Head of caudate nucleus (tissue), 42 donors: ENCODE data around the gene RAB6C.
"Not testable (repeated sequence)": the region's sequence is repeated elsewhere in the genome, so short reads cannot be mapped to it uniquely, and the experiment has no call there.

Source experiments
- DNase-seq, 42 donors: peaks; one replicate each; pipeline versions ENCODE4 v3.0.0 to v3.0.0-alpha.2; 2020 to 2021; ENCODE audit warnings: mixed read lengths in 7 of 42
- intact Hi-C: fragments of 100-400 bp; cut with DNase I; formaldehyde crosslinking; loops from one replicate; pipeline ENCODE4 v1.15.0; 2022

RAB6C gene

DNA sequence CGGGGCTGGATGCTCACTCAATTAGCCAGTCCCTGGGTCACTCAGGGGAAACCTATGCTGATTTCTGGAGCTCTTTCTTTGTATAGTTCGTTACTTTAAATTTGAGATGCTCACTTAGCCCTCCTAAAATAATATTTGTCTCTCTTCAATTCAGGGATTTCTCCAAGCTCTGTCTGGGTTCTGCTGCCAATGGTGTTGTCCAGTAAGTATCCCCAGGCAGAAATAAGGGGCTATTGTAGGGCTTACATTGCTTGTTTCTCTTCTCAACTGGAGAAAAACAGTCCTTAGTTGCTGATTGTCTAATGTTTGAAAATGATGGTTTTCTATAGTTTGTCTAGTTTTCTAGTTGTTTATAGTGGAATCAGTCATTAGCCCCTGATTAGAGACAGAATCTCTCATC is 5.0 kb downstream of the RAB6C start:
- intact Hi-C loops: no loop called here
- peak in 2 of 42 donors; percentile 30 to 40 for DNase-seq

GRCh38 chr2:129992415-129993006 is 13.0 kb downstream of the RAB6C start:
- intact Hi-C loops: not testable (repeated sequence)
- peak in 28 of 42 donors; percentile 9 to 67 (median 40) for DNase-seq

DNA sequence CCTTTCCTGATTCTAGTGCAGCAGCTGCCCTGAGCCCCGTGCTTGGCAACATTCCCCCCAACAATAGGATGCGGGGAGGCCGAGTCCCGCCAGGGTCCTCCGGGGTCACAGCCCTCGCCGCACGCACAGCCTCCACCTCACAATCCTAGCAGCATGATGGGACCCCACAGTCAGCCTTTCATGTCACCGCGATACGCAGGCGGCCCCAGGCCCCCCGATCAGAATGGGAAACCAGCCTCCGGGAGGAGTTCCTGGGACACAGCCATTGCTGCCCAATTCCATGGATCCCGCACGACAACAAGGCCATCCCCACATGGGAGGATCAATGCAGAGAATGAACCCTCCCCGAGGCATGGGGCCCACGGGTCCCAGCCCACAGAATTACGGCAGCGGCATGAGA is 13.7 kb downstream of the RAB6C start:
- intact Hi-C loops: not testable (repeated sequence)
- peak in 1 of 42 donors; percentile 26 for DNase-seq

DNA sequence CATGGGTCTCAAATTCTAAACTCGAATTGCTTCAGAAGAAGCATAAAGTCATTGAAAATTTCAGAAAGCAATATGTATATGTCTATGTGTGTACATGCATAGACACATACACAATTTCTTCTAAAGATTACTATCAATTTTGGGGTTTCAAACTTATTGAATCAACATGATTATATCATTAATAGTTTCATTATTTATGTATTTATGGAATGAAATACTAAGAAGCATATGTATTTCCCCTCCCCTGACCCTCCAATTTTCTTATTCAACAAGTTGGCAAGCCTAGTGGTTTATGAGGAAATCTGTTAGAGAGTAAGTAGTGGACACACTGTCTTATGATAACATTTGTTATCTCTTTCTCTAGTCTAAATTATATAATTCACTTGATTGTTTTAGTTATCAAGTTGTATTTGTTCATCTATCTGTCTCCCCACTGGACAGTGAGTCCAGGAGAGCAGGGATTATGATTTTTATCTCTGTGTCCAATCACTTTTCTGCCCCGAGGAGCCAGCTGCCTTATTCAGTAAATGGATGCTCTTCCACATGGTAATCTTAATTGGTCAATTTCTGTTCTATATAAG is 17.3 kb downstream of the RAB6C start:
- DNase-seq, intact Hi-C loops: not testable (repeated sequence)

DNA sequence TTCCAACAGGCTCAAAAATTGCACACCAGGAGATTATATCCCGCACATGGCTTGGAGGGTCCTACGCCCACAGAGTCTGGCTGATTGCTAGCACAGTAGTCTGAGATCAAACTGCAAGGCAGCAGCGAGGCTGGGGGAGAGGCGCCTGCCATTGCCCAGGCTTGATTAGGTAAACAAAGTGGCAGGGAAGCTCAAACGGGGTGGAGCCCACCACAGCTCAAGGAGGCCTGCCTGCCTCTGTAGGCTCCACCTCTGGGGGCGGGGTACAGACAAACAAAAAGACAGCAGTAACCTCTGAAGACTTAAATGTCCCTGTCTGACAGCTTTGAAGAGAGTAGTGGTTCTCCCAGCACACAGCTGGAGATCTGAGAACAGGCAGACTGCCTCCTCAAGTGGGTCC is 19.3 kb downstream of the RAB6C start:
- intact Hi-C loops, DNase-seq: not testable (repeated sequence)

GRCh38 chr2:130005862-130006261 is 26.4 kb downstream of the RAB6C start:
- peak in 31 of 42 donors; percentile 3 to 75 (median 33) for DNase-seq
- intact Hi-C loops: not testable (repeated sequence)

DNA sequence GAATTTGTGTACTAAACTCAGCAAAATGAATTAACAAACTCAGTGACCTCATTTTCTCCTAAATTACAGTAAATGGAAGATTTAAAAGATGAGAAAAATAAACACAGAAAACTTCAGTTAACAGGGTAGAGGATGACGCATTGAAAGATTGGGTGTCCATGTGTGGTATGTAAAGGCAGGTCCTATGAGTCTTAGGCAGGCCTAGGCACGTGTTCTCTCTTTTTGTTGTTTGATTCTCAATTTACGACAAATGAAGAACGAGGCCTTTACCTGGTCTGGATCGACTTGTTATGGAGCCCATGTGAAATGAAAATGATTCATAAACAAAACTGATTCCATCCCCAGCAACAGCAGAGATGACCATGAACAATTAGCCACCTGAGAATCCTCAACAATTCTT is 37.2 kb downstream of the RAB6C start:
- intact Hi-C loops, DNase-seq: not testable (repeated sequence)

DNA sequence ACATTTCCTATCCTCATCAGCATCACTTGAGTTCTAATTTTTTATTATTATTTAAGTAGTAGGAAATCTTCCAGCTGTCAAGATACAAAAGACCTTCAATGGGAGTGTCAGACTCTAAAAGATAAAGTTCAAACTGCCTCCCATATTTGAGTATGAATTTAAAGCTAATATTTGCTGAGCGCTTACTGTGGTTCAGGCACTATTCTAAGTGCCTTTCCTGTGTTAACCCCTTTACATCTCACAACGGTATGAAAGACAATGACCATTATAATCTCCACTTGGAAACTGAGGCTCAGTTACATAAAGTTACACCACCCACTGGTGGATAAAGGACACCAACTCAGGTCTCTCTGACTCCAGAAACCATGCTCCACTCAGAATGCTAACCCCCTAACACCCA is 39.9 kb downstream of the RAB6C start:
- intact Hi-C loops: no loop called here
- DNase-seq: no peak

DNA sequence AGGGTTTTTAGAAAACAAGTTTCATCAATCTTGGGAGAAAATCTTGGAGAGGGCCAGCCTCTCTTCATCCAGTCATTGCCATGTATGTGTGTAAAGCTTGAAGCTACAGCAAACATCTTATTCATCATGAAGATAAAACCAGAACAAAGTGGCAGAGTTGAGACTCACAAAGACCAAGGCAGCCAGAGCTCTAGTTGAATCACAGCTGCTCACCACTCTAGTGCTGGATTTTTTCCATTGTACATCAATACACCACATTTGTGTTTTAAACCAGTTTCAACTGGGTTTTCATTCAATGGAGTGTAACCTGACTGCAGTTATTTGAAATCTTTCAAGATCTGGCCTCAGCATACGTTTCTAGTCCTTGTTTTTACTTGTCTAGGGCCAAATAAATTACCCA is 40.6 kb downstream of the RAB6C start:
- DNase-seq, intact Hi-C loops: not testable (repeated sequence)

DNA sequence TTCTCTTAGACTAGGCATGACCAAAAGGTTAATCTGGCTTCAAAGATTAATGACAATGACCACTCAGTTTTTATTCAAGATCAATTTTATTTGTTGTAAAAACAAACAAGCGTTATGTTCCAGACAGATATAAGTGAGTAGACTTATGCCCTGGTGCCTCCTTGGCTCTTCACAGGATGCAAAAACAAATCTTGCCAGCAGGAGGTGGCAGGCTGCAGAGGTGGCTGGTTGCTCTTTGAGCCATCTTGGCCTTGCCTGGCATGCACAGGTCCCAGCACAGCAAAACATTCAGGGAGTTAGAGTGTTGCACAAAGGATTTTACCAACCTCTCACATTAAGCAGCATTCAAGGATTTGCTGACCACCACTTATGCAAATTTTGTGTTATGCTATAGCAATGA is 46.5 kb downstream of the RAB6C start:
- intact Hi-C loops: not testable (repeated sequence)
- peak in 6 of 42 donors; percentile 1 to 28 (median 14) for DNase-seq
